Neural cell (in vitro differentiated cells): ENCODE results near the gene C2. TPM values are rescaled to one million over a fixed set of nuclear protein-coding genes. Genes with fewer than 3 reads are reported as not detected.

Source experiments
- H2AFZ ChIP-seq: fragments of 200-600, 300-800 bp; sonication (generic), shearing (Covaris generic); 2 replicates; pipeline ENCODE4 v1.6.0; 2014; ENCODE audit warnings: low read depth, mild to moderate bottlenecking, antibody characterized with exemption, low read length, moderate library complexity
- H3F3A ChIP-seq: fragments of 200-600 bp; shearing (Covaris generic); 2 replicates; pipeline ENCODE4 v1.6.1; 2016; ENCODE audit warnings: mild to moderate bottlenecking, moderate library complexity, mixed read lengths, antibody characterized with exemption, low read length; ENCODE audit not compliant: insufficient read depth, poor library complexity, severe bottlenecking
- H3K27ac ChIP-seq: fragments of 200-600, 300-800 bp; sonication (generic), shearing (Covaris generic); 2 replicates; pipeline ENCODE4 v1.5.1; 2014; ENCODE audit warnings: mild to moderate bottlenecking, low read length, moderate library complexity
- H3K27me3 ChIP-seq: fragments of 300-800, 200-600 bp; sonication (generic), shearing (Covaris generic); 2 replicates; pipeline ENCODE4 v1.6.0; 2014; ENCODE audit warnings: mild to moderate bottlenecking, low read depth, low read length, moderate library complexity; ENCODE audit not compliant: insufficient read depth
- H3K36me3 ChIP-seq: fragments of 300-800, 200-600 bp; sonication (generic), shearing (Covaris generic); 2 replicates; pipeline ENCODE4 v1.5.1; 2014; ENCODE audit warnings: mild to moderate bottlenecking, antibody characterized with exemption, low read length, moderate library complexity; ENCODE audit not compliant: insufficient read depth
- H3K4me2 ChIP-seq: fragments of 300-800, 200-600 bp; sonication (generic), shearing (Covaris generic); 2 replicates; pipeline ENCODE4 v1.6.0; 2014; ENCODE audit warnings: mild to moderate bottlenecking, low read length
- H3K4me3 ChIP-seq: fragments of 300-800, 200-600 bp; sonication (generic), shearing (Covaris generic); 2 replicates; pipeline ENCODE4 v1.5.1; 2014; ENCODE audit warnings: mild to moderate bottlenecking, low read length, moderate library complexity
- H3K79me2 ChIP-seq: fragments of 200-600 bp; shearing (Covaris generic); replicated peaks from 2 replicates; pipeline ENCODE4 v1.6.0; 2014; ENCODE audit warnings: mild to moderate bottlenecking, low read length, moderate library complexity; ENCODE audit not compliant: insufficient read depth
- H3K9ac ChIP-seq: fragments of 300-800, 200-600 bp; sonication (generic), shearing (Covaris generic); 2 replicates; pipeline ENCODE4 v1.6.1; 2016; ENCODE audit warnings: mild to moderate bottlenecking, low read length, mixed read lengths
- H3K9me2 ChIP-seq: fragments of 200-600 bp; shearing (Covaris generic); 2 replicates; pipeline ENCODE4 v1.6.1; 2016; ENCODE audit warnings: mild to moderate bottlenecking, low read length, mixed read lengths; ENCODE audit not compliant: insufficient read depth
- H3K9me3 ChIP-seq: fragments of 200-600, 300-800 bp; sonication (generic), shearing (Covaris generic); 2 replicates; pipeline ENCODE4 v1.6.1; 2016; ENCODE audit warnings: mild to moderate bottlenecking, mixed run types, low read length, moderate library complexity, mixed read lengths
- H4K20me1 ChIP-seq: fragments of 200-600 bp; shearing (Covaris generic); 2 replicates; pipeline ENCODE4 v1.6.1; 2016; ENCODE audit warnings: mild to moderate bottlenecking, mixed run types; ENCODE audit not compliant: insufficient read depth
- CTCF ChIP-seq: fragments of 450-650 bp; IDR thresholded peaks from 2 replicates; pipeline ENCODE4 v1.5.1; 2014; ENCODE audit warnings: antibody characterized with exemption, mild to moderate bottlenecking, moderate library complexity; ENCODE audit not compliant: poor library complexity, severe bottlenecking
- EP300 ChIP-seq: fragments of 450-650 bp; conservative IDR thresholded peaks from 2 replicates; pipeline ENCODE4 v1.6.1; 2014; ENCODE audit warnings: antibody characterized with exemption, mild to moderate bottlenecking, moderate library complexity; ENCODE audit not compliant: poor library complexity, severe bottlenecking
- EZH2 ChIP-seq: fragments of 200-600, 300-800 bp; shearing (Covaris generic), sonication (generic); IDR thresholded peaks from 2 replicates; pipeline ENCODE4 v1.6.1; 2014; ENCODE audit warnings: antibody characterized with exemption, low read length, borderline replicate concordance, mild to moderate bottlenecking; ENCODE audit not compliant: insufficient read depth, poor library complexity, severe bottlenecking
- MXI1 ChIP-seq: fragments of 450-650 bp; conservative IDR thresholded peaks from 2 replicates; pipeline ENCODE4 v1.6.1; 2014; ENCODE audit warnings: antibody characterized with exemption, mild to moderate bottlenecking; ENCODE audit not compliant: poor library complexity, severe bottlenecking
- POLR2AphosphoS5 ChIP-seq: IDR thresholded peaks from 2 replicates; pipeline ENCODE4 v1.6.1; 2012
- RAD21 ChIP-seq: fragments of 450-650 bp; conservative IDR thresholded peaks from 2 replicates; pipeline ENCODE4 v1.6.1; 2014; ENCODE audit warnings: antibody characterized with exemption, mild to moderate bottlenecking, moderate library complexity
- REST ChIP-seq: IDR thresholded peaks from 2 replicates; pipeline ENCODE4 v1.6.1; 2012; ENCODE audit warnings: borderline replicate concordance
- SMC3 ChIP-seq: fragments of 450-650 bp; conservative IDR thresholded peaks from 2 replicates; pipeline ENCODE4 v1.6.1; 2014; ENCODE audit warnings: antibody characterized with exemption, mild to moderate bottlenecking, moderate library complexity; ENCODE audit not compliant: poor library complexity
- TAF1 ChIP-seq: IDR thresholded peaks from 2 replicates; pipeline ENCODE4 v1.6.1; 2012; ENCODE audit warnings: low read depth
- polyA plus RNA-seq: library from polyadenylated mRNA; depleted of rRNA; stranded (reverse); fragments of >200 nt; gene quantifications from 2 replicates; pipeline ENCODE4 v1.2.3, GENCODE V29; 2014

C2 gene
- polyA plus RNA-seq, 1 donor from 2014 or later, result 1.2 TPM

GRCh38 chr6:31963921-31964320, 36.4 kb downstream of the C2 start:
- H3K4me2 ChIP-seq, result no peak overlapping the region
- peaks cover 9% of the 10 kb centered on the region for H3K79me2 ChIP-seq
- no peak overlapping the region for H3K9ac ChIP-seq
- no peak overlapping the region for H3K27ac ChIP-seq
- no peaks in the 10 kb centered on the region for H3K9me3 ChIP-seq
- no peaks in the 10 kb centered on the region for H3K36me3 ChIP-seq
- no peak overlapping the region for H2AFZ ChIP-seq
- H3K27me3 ChIP-seq, result no peaks in the 10 kb centered on the region
- H3F3A ChIP-seq, result no peaks in the 10 kb centered on the region
- H3K4me3 ChIP-seq, result no peak overlapping the region
- no peaks in the 10 kb centered on the region for H3K9me2 ChIP-seq
- no peaks in the 10 kb centered on the region for H4K20me1 ChIP-seq
- no peak for TF ChIP-seq EP300
- no peak for TF ChIP-seq CTCF
- no peak for TF ChIP-seq TAF1
- no peak for TF ChIP-seq RAD21
- no peak for TF ChIP-seq REST
- TF ChIP-seq SMC3, result no peak

- no peak overlapping the region for H3K4me2 ChIP-seq
- no peaks in the 10 kb centered on the region for H3F3A ChIP-seq
- H3K36me3 ChIP-seq, result no peaks in the 10 kb centered on the region
- no peak overlapping the region for H3K4me3 ChIP-seq
- H3K27ac ChIP-seq, result no peak overlapping the region
- TF ChIP-seq SMC3 (no peak), EZH2 (no peak)
- H3K79me2 ChIP-seq, result no peaks in the 10 kb centered on the region
- H3K9me2 ChIP-seq, result no peaks in the 10 kb centered on the region
- no peaks in the 10 kb centered on the region for H4K20me1 ChIP-seq
- H3K9me3 ChIP-seq, result no peaks in the 10 kb centered on the region
- no peak overlapping the region for H2AFZ ChIP-seq
- H3K9ac ChIP-seq, result no peak overlapping the region
- no peaks in the 10 kb centered on the region for H3K27me3 ChIP-seq
Observed at GRCh38 chr6:31965700-31966099, 38.2 kb downstream of the C2 start.

- Histone ChIP-seq H3K4me3 (no peak overlapping the region), H3K36me3 (no peaks in the 10 kb centered on the region)
- TF ChIP-seq SMC3, result no peak
- TF ChIP-seq MXI1, result no peak
- no peak for TF ChIP-seq TAF1
- no peak for TF ChIP-seq RAD21
- no peak for TF ChIP-seq EP300
- no peak for TF ChIP-seq POLR2AphosphoS5
Observed at GRCh38 chr6:31966506-31966905, 39.0 kb downstream of the C2 start.

More at GRCh38 chr6:31966506-31966905, 39.0 kb downstream of the C2 start:
- H3K4me2 ChIP-seq, result no peak overlapping the region
- no peak overlapping the region for H3K27ac ChIP-seq
- H3K9ac ChIP-seq, result no peak overlapping the region
- H4K20me1 ChIP-seq, result no peaks in the 10 kb centered on the region
- no peak overlapping the region for H2AFZ ChIP-seq
- H3K27me3 ChIP-seq, result no peaks in the 10 kb centered on the region
- no peaks in the 10 kb centered on the region for H3K9me3 ChIP-seq
- H3K9me2 ChIP-seq, result no peaks in the 10 kb centered on the region
- H3F3A ChIP-seq, result no peaks in the 10 kb centered on the region
- peaks cover 5% of the 10 kb centered on the region for H3K79me2 ChIP-seq
